AG04449 (cell line): ENCODE results near the gene NHS.

Source experiments
- CTCF ChIA-PET: fragments of 350-600 bp; formaldehyde crosslinking; extraction: SDS; loops from one replicate; lab custom pipeline; 2021; ENCODE audit warnings: antibody characterized with exemption; lab: Yijun Ruan, JAX
- POLR2A ChIA-PET: fragments of 400-600, 350-600 bp; formaldehyde crosslinking; extraction: SDS; loops from one replicate; lab custom pipeline; 2020; ENCODE audit warnings: antibody characterized with exemption, inconsistent platforms; lab: Yijun Ruan, JAX
- DNase-seq: peaks from one replicate; pipeline ENCODE4 v3.0.0-alpha.2; 2010; ENCODE audit warnings: low read depth, low spot score
- H3K4me3 ChIP-seq: 2 replicates; pipeline ENCODE4 v1.5.1; 2011; ENCODE audit warnings: low read depth, mild to moderate bottlenecking, control low read depth, low read length
- CTCF ChIP-seq: IDR thresholded peaks from one replicate; pipeline ENCODE4 v1.5.1; 2011; ENCODE audit warnings: mild to moderate bottlenecking, moderate library complexity, low read length, control low read depth, inconsistent platforms; ENCODE audit not compliant: insufficient read depth; ENCODE audit errors: missing control alignments

The NHS gene

GRCh38 chrX:17697191-17697590 is 322.2 kb downstream of the NHS start:
- no peak for DNase-seq
- no peak for TF ChIP-seq CTCF
- H3K4me3 ChIP-seq: no peak overlapping the region
- CTCF ChIA-PET: no interaction called here
- POLR2A ChIA-PET: no interaction called here

GRCh38 chrX:17700976-17701375 is 326.0 kb downstream of the NHS start:
- CTCF ChIA-PET: no interaction called here
- TF ChIP-seq CTCF: no peak
- POLR2A ChIA-PET: no interaction called here
- no peak overlapping the region for H3K4me3 ChIP-seq
- no peak for DNase-seq

- DNase-seq: no peak
- TF ChIP-seq CTCF: no peak
- CTCF ChIA-PET: no interaction called here
- POLR2A ChIA-PET: no interaction called here
- no peak overlapping the region for H3K4me3 ChIP-seq
These were observed 328.2 kb downstream of the NHS start for GRCh38 chrX:17703201-17703600.

GRCh38 chrX:17705211-17705610 is 330.2 kb downstream of the NHS start:
- H3K4me3 ChIP-seq: no peak overlapping the region
- no peak for TF ChIP-seq CTCF
- ChIA-PET CTCF (interaction anchor here (1.2 kb wide), 1 partner anchor 463 kb away, joined by 3 read pairs; no protein-coding TSS in a partner anchor), POLR2A (no interaction called here)
- DNase-seq: no peak

GRCh38 chrX:17706676-17707075 is 331.7 kb downstream of the NHS start:
- ChIA-PET CTCF (interaction anchor here (1.2 kb wide), 1 partner anchor 465 kb away, joined by 3 read pairs; no protein-coding TSS in a partner anchor), POLR2A (no interaction called here)
- peak; percentile 65 for DNase-seq
- H3K4me3 ChIP-seq: no peak overlapping the region
- TF ChIP-seq CTCF: no peak

GRCh38 chrX:17707731-17708130 is 332.7 kb downstream of the NHS start:
- no peak for TF ChIP-seq CTCF
- ChIA-PET CTCF (no interaction called here), POLR2A (no interaction called here)
- no peak overlapping the region for H3K4me3 ChIP-seq
- no peak for DNase-seq
